Pulmonary artery endothelial cell (primary cell): Measurements from ENCODE around the gene MORN1. TPM values are rescaled to one million over a fixed set of nuclear protein-coding genes. Genes with fewer than 3 reads are reported as not detected.

ENCODE experiments used
- DNase-seq: peaks from one replicate; pipeline ENCODE4 v3.0.0-alpha.2; 2011; ENCODE audit warnings: low read depth, low spot score
- total RNA-seq: library from RNA; depleted of rRNA; stranded (reverse); fragments of >200 nt; gene quantifications from 2 replicates; pipeline ENCODE4 v1.2.3, GENCODE V29; 2014

The MORN1 gene
- total RNA-seq, 1 donor from 2014 or later = 4.1 TPM

DNA sequence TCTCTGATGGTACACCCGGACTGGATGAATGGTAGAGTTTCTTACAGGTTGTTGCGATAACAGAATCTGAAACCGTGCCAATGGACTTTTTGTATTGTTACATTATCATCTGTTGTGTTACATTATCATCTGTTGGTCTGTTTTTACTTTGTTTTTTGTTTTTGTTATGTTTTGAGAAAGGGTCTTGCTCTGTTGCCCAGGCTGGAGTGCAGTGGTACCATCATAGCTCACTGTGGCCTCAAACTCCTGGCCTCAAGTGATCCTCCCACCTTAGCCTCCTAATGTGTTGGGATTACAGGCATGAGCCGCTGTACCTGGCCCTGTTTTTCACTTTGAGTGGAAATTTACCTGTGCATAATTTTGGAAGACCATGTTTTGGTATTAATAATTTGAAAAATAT is 31.2 kb upstream of the MORN1 start:
- no peak for DNase-seq

DNA sequence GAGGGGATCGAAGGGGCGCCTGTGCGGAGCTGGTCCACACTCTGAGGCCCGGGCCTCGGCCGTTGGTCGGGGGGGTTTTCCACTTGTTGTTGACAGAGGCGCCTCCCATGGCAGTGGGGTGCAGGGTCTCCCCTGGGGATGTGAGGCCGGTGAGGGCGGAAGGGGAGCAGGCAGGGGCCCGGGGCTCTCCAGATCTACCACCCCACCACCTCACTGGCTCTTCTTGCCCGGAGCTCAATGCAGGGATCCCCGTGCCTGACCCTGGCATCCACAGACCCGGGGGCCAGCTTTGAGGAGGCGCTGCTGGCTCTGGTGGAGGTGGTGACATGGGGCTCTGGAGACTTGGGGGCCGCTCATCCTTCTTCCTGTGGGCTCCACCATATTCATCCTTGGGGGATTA is 28.1 kb upstream of the MORN1 start:
- no peak for DNase-seq

DNA sequence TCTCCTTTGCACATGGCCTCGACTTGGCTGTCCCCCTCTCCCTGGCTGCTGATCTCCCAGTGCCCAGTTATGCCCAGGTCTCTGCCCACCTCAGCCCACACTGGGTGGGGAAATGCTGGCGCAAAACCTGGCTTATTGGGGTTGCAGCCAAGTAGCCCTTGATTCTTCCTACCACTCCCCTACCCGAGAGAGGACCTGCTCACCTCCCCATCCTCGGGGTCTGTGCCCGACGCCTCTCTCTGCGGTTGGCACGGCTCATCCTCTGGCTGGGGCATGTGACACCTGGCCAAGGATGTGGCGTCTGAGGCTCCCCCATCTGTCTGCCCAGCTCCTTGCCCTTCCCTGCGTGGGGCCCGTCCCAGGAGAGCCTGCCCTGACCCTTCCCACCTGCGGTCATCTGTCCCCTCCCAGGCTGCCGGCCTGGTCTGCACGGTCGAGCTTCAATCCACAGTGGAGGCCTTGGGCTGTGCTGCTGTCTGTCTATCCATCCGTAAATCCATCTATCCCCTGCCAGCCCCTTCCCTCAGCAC is 27.5 kb upstream of the MORN1 start:
- DNase-seq = no peak

DNA sequence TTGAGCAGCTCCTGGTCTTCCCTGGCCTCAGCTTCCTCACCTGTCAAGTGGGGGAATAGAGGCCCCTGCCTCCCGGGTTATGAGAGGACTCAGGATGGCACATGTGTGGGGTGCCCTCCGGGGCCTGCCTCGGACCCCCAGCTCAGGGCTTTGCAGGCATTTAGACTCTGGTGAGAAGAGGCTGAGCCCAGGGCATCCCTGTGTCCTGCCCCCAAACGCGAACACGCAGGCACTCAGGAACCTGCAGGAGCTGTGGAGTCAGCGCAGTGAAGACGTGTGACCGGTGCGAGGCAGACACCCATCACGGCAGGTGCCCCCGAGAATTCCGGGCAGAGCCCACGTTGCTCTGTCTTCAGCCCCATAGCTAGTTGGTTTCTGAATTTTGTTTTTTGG is 26.5 kb upstream of the MORN1 start:
- DNase-seq = no peak

DNA sequence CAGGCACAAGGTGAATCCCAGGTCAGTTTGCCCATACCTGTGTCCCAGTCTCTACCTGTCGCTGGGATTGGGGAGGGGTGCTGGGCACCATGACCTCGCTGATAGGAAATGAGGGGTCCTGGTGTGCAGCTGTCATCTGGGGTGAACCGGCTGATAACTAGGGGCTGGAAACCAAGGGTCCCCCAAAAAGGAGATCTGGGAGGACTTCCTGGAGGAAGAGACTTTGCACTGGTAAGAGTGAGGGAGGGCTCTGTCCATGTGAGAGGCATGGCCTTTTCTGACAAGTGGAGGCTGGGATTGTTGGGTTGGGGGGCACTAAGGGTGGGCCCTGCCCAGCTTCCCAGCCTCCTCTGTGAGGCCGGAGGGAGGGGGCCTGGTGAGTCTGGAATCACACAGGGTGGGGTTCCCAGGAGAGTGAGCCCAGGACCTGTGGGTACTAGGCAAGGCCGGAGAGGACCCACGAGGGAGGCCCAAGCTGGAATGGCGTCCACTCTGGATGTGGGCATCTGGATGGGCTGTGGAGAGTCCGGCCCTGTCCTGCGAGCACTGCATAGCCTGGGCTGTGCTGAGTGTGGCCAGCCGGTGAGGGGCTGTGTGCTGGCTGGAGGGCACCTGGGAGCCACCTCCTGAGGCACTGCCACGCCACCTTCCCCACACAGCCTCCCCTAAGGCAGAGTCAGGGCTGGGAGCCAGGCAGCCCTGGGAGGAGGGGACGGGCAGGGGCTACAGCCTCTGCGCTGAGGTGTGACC is 25.9 kb upstream of the MORN1 start:
- DNase-seq = no peak

DNA sequence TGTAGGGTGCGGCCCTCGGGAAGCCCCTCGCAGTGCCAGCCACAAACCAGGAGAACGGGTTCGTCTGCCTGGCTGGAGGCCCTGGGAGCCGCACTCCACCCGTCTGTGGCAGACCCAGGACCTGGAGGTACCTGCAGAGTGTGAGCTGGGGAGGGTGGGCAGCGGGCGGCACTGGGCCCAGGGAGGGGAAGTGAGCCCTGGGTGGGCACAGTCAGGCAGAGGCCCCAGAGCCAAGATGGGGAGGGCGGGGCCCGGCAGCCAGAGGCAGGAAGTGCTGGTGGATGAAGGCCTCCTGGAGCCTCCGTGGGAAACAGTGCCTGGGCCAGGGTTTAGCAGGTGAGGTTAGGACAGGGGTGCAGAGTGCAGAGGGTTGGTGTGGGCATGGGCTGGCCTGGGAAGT is 25.0 kb upstream of the MORN1 start:
- no peak for DNase-seq

DNA sequence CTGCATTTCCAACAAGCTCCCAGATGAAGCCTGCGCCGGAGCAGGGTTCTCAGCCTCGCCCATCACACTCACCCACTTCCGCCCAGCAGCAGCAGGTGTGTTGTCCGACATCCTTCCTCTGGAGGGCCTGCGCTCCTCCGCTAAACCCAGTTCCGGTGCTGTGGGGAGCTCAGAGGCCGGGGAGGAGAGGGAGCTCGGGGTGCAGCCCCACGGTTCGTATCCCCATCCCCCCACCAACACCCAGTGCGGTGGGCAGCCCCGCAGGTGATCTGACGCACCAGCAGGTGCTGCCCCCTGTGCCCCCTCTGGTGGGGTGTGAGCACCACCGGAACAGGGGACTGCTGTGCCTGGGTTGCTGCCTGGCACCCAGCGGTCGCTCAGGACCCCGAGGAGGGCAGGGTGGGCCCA is 24.5 kb upstream of the MORN1 start:
- no peak for DNase-seq

DNA sequence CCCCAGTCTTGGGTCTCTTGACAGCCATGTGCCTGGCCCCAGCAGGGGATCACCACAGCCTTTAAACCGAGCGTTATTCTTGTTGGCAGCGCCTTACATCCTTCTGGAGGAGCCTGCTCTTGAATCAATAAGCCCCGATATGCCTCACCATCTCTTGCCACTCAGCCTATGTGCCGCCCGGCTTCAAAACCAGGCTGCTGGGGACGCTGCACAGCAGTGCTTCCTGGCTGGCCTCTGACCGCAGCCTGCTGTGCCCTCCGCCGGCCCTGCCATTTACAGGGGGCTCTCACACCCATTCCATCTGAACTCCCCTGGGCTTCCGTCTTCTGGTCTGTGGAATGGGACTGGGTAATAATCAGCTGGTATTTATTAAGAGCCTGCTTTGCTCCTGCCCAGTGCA is 24.0 kb upstream of the MORN1 start:
- DNase-seq = no peak

DNA sequence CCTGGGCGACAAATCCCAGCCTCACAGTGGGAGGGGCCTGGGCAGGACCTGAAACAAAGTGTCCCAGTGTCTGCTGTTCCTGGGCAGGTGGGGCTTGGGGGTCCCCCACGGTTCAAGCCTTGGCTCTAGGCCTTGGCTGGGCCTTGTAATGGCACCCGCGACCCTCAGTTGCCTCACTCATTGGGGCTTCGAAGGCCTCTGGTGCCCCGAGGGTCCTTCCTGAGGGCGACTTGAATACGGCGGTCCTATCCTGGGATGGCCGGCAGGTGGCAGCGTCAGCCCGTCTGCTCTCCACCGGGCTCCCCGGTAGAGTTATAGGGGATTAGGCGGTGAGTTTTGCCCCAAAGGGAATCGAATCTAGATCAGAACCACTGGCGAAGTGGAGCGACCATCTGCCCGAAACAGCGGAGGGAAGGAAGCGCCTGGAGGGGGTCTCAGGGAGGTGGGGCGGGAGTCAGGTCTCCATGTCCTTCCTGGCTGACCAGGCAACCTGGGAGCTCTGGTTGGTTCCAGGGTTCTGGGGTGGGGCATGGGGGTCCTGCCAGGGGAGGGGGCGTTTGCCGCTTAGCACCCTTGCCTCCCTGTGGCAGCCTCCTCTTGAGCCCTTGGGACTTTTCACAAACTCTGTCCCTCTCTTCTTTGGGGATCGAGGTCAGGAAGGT is 23.1 kb upstream of the MORN1 start:
- no peak for DNase-seq

DNA sequence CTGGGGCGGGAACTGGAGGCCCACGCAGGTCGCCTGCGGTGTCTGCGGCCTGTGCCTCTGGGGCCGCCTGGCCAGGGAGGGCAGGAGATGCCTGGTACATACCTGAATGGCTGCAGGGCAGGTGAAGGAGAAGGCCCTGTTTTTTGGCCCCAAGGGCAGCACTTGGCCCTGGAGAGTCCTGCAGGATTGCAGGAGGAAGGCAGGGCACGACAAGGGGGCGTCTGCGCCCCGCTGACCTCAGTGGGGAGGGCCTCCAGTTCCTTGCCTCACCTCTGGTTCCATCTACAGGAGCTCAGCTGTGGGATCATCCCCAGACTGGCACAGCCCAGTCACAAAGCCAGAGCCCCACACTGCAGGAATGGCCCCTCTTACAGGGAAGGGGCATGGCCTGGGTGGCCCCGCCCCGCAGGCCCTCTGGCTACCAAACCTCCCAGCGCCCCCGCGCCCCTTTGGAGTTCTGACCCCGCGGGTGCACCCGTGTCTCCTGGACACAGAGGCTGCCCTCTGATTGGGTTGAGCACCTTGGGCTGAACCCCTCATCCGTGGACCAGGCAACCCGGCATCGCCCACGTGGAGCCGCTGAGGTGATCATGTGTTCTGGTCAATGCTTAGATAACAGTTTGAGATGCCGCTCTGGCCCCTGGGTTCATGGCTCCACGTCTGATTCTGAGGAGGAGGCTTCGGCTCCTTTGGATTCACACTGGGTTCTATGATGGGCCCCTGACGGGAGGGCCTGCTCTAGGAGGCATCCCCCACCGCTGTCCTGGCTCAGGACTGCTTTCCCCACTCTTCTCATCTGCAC is 22.3 kb upstream of the MORN1 start:
- no peak for DNase-seq

DNA sequence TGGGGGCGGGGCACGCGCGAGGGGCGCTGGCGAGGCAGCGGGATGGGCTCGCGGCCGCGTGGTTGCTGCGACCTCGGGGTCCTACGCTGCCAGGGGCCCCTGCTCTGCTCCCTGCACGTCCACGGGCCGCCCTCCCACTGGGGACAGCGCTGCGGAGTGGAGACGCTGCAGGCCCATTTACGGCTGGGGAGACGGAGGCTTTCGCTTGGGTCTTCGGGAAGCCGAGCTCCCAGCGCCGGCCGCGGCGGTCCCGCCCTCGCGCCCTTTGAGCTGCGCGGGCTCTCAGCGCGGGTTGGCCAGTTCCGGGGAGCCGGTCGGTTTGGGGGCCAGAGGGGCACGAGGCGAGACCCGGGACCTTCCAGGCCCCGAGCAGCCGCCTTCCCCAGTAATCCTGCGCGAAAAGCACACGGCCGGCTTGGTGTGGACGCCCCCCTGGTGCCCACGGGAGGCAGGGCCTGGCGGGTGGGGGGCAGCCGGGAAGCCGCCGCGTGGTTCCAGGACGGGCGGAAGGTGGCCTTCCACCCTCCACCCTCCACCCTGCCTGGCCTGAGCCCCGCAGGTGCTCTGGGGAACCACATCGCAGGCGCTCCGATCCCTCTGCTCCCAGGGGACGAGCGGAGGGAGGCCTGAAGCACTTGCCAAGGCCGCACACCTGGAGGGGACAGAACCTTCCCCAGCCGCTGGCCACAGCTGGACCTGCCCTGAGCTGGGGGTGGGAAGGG is 21.6 kb upstream of the MORN1 start:
- DNase-seq = no peak

DNA sequence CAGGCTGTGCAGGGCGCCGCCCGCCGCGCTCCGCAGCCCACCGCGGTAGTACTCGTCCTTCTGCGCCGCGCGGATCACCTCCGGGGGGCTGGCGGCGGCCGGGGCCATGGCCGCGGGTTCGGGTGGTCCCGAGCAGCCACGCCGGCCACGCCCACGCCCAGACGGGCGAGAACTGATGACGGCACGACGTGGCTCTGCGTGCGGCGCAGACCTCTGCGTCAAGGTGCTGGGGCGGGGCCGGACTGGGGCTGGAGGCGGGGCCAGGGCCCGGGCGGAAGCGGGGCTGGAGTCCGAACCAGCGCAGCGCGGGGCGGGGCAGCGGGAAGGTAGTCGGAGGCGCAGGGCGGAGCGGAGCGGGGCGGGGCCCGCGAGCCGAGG is 21.0 kb upstream of the MORN1 start, which contains the start of gene PEX10:
Gene PEX10, minus strand, starts transcription at position 170 of the 378 bp plus-strand sequence. Its CDS starts 62 bp downstream, at position 108.
- peak; percentile 70 for DNase-seq

DNA sequence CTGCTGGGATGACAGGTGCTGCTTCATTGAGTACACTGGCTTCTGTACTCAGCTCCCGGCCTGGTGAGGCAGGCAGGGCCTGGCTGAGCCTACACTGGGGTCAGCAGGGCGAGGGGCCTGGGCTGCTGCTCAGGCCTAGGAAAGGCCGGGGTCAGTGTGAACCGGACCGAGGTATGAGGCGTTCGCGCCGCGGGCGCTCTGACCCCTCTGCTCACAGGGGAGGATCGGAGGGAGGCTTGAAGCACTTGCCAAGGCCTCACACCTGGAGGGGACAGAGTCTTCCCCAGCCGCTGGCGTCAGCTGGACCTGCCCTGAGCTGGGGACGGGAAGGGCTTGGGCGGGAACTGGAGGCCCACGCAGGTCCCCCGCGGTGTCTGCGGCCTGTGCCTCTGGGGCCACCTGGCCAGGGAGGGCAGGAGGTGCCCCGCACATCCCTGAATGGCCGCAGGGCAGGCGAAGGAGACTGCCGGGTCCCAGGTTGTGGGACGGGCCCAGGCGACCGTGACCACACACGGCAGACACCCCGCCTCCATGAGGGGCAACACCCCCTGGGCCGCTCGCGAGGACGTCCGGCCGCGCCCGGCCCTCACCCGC is 20.5 kb upstream of the MORN1 start:
- no peak for DNase-seq

DNA sequence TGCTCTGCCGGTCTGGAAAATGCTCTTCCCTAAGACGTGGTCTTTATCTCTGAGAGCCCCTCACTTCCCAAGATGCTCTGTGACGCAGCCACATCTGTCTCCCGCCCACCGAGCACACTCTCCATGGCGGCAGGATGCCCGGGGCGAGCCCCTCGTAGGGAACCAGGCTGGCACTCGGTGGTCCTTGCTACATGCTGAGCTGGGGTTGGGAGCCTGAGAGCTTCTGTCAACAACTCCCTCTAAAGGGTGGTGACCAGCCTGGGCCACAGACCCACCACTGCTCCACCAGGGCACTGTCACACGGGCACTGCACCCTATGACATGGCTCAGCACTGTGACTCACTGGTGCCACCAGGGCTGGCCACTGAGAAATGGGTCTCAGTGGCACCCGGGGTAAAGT is 18.4 kb upstream of the MORN1 start:
- DNase-seq = no peak

DNA sequence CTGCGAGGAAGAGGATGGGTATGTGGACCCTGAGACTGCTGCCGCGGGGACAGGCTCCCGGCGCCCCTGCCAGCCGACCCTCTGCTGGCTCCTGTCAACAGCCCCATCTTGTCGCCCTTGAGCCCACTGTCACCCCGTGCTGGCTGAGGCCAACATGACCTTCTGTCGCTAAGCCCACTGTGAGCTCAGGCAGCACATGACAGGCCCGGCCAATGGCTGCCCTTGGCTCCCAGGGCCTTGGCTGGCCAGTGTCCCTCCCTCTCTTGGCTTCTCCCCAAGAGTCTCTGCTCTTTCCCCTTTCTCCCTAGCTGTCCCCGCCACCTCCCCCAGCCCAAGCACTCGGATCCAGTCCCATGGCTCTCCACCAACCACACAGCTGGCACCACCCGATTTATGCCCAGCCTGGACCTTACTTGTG is 17.5 kb upstream of the MORN1 start:
- no peak for DNase-seq

DNA sequence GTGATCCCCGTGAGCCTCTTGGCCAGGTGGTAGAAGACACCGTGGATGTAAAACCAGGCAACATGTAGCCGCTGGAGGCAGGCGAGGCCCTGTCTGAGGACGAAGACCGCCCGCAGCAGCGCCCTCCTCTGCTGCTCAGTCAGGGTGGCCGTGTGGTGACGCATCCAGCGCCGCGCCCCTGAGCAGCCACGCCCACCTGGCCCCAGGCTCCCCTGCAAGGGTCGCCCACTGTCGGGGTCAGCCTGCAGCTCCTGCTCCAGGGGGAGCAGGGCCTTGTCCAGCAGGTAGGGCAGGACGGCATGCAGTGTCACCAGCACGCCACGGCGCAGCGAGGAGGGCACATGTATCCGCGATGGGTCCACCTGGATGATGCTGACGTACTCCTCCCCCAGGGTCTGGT is 17.1 kb upstream of the MORN1 start:
- no peak for DNase-seq

DNA sequence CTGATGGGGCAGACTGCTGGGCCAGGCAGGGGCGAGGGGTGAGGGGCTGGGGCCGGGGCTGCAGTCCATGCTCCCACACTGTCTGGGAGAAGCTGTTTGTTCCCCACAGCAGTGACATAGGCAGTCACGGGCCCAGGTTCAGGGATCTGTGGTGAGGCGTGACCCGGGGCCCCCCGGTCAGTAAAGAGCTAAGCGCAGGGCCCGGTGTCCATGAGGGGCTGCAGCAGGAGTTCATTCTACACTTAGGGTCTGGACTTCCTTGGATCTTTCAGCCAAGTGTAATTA is 16.6 kb upstream of the MORN1 start:
- no peak for DNase-seq

DNA sequence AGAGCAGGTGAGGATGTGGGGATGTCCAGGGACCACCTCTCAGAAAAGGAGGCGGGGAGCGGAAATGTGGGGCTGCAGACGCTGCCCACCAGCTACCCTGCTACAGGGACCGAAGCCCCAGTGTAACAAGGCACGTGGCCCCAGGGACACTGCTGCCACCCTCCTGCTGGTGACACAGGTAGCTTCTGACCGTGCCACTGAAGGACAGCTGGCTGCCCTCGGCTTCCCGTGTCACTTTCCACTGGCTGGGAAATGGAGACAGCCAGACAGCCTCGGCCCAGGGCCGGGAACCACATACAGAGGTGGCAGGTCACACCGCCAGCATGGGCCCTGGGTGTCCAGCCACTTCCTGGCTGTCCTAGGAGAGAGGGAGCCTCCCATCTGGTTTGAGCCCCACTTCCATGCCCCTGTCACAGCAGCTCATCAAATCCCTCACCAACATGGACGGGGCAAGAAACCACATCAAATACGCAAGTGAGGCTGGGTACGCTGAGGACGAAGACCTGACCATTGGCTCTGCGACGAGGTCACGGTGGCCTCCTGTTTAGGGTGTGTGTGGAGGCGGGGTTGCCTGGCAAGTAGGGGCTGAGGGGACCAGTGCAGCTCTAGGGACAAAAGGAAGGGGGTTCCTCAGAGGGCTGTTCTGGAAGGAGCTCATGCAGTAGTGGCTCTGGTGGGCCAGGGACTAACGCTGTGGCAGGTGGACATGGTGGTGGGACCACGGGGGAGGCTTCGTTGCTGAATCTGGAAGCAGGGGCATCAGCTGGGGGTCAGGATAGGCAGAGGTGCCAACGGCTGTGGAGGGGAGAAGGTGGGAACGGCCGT is 16.0 kb upstream of the MORN1 start:
- DNase-seq = no peak

DNA sequence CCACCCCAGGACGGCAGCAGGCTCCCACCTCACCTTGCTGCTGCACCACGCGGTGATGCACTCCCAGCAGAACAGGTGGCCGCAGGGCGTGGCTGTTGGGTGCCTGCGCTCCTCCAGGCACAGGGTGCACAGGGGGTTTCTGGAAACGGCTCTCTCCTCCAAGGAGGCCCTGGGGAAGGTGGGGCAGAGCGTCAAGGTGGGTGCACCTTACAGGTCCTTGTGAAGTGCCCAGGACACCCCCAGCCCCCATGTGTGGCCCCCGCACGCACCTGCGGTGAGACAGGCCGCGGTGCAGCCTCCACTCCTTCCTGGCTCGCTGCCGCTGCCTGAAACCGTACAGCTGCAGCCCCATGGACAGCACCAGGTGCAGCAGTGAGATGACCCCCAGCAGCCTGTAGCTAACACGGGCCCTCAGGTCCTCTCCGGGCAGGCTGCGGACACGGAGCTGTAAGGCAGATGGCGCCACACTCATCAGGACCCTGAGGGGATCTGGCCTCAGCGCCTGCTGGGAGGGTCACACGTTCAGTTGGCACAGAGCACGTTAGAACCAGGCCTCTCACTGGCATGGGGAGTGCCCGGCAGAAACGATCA is 15.2 kb upstream of the MORN1 start:
- DNase-seq = no peak
